DOHH2 (cell line): Measurements from ENCODE around the gene LOXL1.

Experiments used
- H3F3A ChIP-seq: fragments of 200-600 bp; sonication (generic), shearing (Covaris generic); 2 replicates; pipeline ENCODE4 v1.6.0; 2016; ENCODE audit warnings: antibody characterized with exemption, mild to moderate bottlenecking; ENCODE audit not compliant: control insufficient read depth, insufficient read depth
- H3K27ac ChIP-seq: fragments of 200-600 bp; sonication (generic); 2 replicates; pipeline ENCODE4 v1.5.1; 2014; ENCODE audit warnings: low read depth, mild to moderate bottlenecking, low read length, moderate library complexity
- H3K27me3 ChIP-seq: fragments of 200-600 bp; sonication (generic); 2 replicates; pipeline ENCODE4 v1.6.1; 2014; ENCODE audit warnings: mild to moderate bottlenecking, low read length, mixed read lengths; ENCODE audit not compliant: control insufficient read depth
- H3K36me3 ChIP-seq: fragments of 200-600 bp; sonication (generic); 2 replicates; pipeline ENCODE4 v1.6.1; 2014; ENCODE audit warnings: mild to moderate bottlenecking, low read length, moderate library complexity, mixed read lengths; ENCODE audit not compliant: control insufficient read depth
- H3K4me1 ChIP-seq: fragments of 200-600 bp; sonication (generic); 2 replicates; pipeline ENCODE4 v1.6.1; 2014; ENCODE audit warnings: mild to moderate bottlenecking, low read length, mixed read lengths; ENCODE audit not compliant: control insufficient read depth
- H3K4me2 ChIP-seq: fragments of 200-600 bp; sonication (generic); 2 replicates; pipeline ENCODE4 v1.6.0; 2014; ENCODE audit warnings: mild to moderate bottlenecking, low read length, moderate library complexity
- H3K4me3 ChIP-seq: fragments of 200-600 bp; sonication (generic); 2 replicates; pipeline ENCODE4 v1.5.1; 2014; ENCODE audit warnings: mild to moderate bottlenecking, low read length, mixed read lengths
- H3K79me2 ChIP-seq: fragments of 200-600 bp; sonication (generic); 2 replicates; pipeline ENCODE4 v1.6.1; 2014; ENCODE audit warnings: mild to moderate bottlenecking, low read length, mixed read lengths; ENCODE audit not compliant: control insufficient read depth
- H3K9me2 ChIP-seq: fragments of 200-600 bp; sonication (generic); replicated peaks from 2 replicates; pipeline ENCODE4 v1.6.1; 2014; ENCODE audit warnings: mild to moderate bottlenecking, low read length, mixed read lengths; ENCODE audit not compliant: control insufficient read depth
- H3K9me3 ChIP-seq: fragments of 200-600 bp; sonication (generic); 2 replicates; pipeline ENCODE4 v1.6.1; 2014; ENCODE audit warnings: antibody characterized with exemption, low read length, mixed read lengths; ENCODE audit not compliant: control insufficient read depth, insufficient read depth
- H4K20me1 ChIP-seq: fragments of 200-600 bp; sonication (generic); 2 replicates; pipeline ENCODE4 v1.6.0; 2014; ENCODE audit warnings: low read depth, mild to moderate bottlenecking, antibody characterized with exemption, low read length, moderate library complexity; ENCODE audit not compliant: control insufficient read depth, insufficient read depth
- CTCF ChIP-seq: fragments of 200-600 bp; sonication (generic); IDR thresholded peaks from one replicate; pipeline ENCODE4 v1.5.1; 2014; ENCODE audit warnings: antibody characterized with exemption, mild to moderate bottlenecking, low read depth, low read length; ENCODE audit not compliant: poor library complexity, severe bottlenecking
- EZH2phosphoT487 ChIP-seq: fragments of 200-600 bp; sonication (generic); IDR thresholded peaks from 2 replicates; pipeline ENCODE4 v1.6.1; 2017; ENCODE audit warnings: borderline replicate concordance, mild to moderate bottlenecking, antibody characterized with exemption, low read length, moderate library complexity, mixed read lengths

Gene LOXL1

GRCh38 chr15:73902121-73903020 is 23.9 kb upstream of the LOXL1 start:
- Histone ChIP-seq H3K4me2 (no peak overlapping the region), H3K4me1 (peaks cover 7% of the 10 kb centered on the region), H3K27ac (no peak overlapping the region), H3K27me3 (0 out of 2 replicates have a peak, but pooled peaks cover 3% of the 10 kb centered on the region), H3F3A (no peaks in the 10 kb centered on the region), H4K20me1 (no peaks in the 10 kb centered on the region), H3K9me2 (no peaks in the 10 kb centered on the region), H3K36me3 (no peaks in the 10 kb centered on the region), H3K4me3 (no peak overlapping the region), H3K79me2 (no peaks in the 10 kb centered on the region), H3K9me3 (no peaks in the 10 kb centered on the region)
- TF ChIP-seq CTCF = no peak
- TF ChIP-seq EZH2phosphoT487 = no peak

GRCh38 chr15:73904026-73904815 is 22.0 kb upstream of the LOXL1 start:
- no peaks in the 10 kb centered on the region for H3K9me2 ChIP-seq
- 0 out of 2 replicates have a peak, but pooled peaks cover 3% of the 10 kb centered on the region for H3K27me3 ChIP-seq
- H3K27ac ChIP-seq = no peak overlapping the region
- TF ChIP-seq CTCF (no peak), EZH2phosphoT487 (no peak)
- peaks cover 7% of the 10 kb centered on the region for H3K4me1 ChIP-seq
- no peaks in the 10 kb centered on the region for H3K36me3 ChIP-seq
- H3K4me3 ChIP-seq = no peak overlapping the region
- no peaks in the 10 kb centered on the region for H3K9me3 ChIP-seq
- no peaks in the 10 kb centered on the region for H4K20me1 ChIP-seq
- H3K4me2 ChIP-seq = no peak overlapping the region
- H3F3A ChIP-seq = no peaks in the 10 kb centered on the region
- H3K79me2 ChIP-seq = no peaks in the 10 kb centered on the region

- Histone ChIP-seq H3K9me2 (no peaks in the 10 kb centered on the region), H3K27me3 (0 out of 2 replicates have a peak, but pooled peaks cover 3% of the 10 kb centered on the region), H3K27ac (no peak overlapping the region), H3K79me2 (no peaks in the 10 kb centered on the region), H3F3A (no peaks in the 10 kb centered on the region), H3K9me3 (no peaks in the 10 kb centered on the region), H3K4me2 (no peak overlapping the region), H3K4me3 (no peak overlapping the region), H3K36me3 (no peaks in the 10 kb centered on the region), H3K4me1 (peaks cover 7% of the 10 kb centered on the region), H4K20me1 (no peaks in the 10 kb centered on the region)
- TF ChIP-seq CTCF (no peak), EZH2phosphoT487 (no peak)
Observed at GRCh38 chr15:73905225-73905827, 20.9 kb upstream of the LOXL1 start.
